HG03196 (cell line): Measurements from ENCODE around the gene NUDT1.
A peak's percentile ranks its signal among the peaks of the same experiment; 100 is the strongest.

Source experiments
- ATAC-seq: cut with Tn5 transposase; IDR thresholded peaks from one replicate; pipeline ENCODE4 v1.9.1; 2021; ENCODE audit not compliant: unreplicated experiment

Gene NUDT1

DNA sequence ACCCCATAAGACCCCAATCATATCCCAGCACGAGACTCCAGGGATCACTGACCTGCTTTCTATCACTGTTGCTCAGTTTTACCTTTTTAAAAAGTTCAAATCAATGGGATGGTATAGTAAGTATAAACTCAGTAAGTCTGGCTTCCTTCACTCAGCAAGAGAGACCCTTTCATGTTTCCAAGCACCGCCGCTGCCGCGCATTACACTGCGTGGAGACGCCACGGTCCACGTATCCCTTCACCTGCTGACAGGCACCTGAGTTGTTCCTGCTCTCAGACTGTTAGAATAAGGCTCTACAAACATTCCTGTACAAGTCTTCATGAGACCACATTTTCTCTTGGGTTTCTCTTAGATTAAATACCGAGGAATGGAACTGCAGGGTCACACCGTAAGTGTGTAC, 37.6 kb upstream of the NUDT1 start:
- ATAC-seq = no peak

DNA sequence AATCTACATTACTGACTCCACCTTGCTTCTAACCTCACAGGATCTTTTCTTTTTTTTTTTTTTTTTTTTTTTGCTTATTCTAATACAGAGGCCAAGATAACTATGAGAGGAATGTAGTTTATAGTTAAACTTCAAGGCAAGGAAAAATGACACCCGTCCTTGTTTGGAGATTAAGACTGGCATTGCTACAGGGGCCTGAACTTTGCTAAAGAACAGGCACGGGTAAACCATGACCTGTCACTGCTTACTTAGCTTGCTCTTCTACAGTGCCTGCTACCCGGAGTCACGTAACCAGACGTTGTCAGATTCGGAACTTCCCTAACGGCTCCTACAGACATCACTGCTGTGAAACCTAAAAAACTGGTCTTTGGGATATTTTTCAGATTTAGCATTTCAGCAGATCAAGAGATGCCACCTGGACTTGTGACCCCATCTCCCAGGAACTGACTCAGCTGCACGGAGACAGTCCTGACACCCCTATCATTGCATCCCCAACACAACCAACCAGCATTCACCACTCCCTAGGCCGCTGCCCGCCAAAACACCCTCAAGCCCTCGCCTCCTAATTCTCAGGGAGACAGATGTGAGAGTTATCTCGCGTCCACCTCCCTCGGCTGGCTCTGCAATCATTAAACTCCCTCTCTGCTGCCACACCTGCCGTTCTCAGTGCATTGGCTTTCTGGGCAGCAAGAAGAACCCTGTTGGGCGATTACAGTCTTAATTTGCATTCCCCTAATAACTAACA, 36.8 kb upstream of the NUDT1 start:
- no peak for ATAC-seq

DNA sequence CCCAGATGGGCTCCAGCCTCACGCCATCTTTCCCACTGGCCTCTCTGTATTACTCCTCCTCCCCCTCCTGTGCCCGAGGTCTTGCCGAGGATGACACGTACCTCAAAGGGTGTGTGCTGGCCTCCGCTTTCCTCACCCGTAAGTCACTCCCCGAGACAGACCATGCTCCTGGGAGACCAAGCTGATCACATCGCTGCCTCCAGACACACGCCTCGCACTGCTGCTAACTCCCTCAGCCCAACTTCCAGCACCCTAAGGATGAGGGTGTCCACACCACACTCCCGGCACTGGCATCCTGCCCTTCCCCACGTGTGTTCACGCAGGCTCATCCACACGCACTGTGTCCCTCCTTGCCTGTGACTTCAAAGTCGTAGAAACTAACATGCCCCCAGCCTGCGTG, 33.3 kb upstream of the NUDT1 start:
- no peak for ATAC-seq

DNA sequence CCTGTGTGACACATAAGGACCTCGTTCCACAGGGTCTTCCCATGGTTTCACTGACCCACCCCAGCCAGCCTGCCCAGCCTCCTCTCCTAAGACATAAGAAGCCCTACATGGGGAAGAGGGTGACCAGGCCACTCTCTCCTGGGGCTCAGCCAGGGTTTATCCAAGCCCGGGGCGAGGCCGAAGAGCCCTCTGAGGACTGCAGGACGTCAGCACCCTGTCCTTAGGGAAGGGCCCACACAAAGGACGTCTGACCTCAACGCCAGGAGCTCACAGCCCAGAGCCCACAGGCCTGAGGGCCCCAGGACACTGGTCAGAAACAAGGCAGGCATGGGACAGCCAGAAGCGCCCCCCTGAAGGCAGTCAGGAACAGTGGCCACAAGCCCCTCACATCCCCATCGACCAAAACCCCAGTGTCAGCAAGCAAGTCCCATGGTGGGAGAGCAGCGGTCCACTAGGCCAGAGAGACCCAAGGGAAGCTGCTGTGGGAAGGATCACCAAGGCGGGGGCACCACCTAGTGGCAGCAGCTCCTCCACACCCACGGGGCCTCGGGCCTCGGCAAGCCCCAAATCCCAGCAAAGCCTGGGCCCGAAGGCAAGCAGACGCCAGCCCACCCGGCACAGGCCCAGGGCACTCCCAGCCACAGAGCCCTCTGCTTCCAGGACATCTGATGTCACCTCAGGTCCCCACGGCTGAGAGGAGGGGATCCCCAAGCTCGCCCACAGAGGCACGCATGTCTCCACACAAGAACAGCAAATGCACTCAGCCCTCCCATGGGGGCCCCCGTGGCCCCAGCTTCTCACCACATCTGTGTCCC, 32.7 kb upstream of the NUDT1 start:
- ATAC-seq = peak; percentile 44

DNA sequence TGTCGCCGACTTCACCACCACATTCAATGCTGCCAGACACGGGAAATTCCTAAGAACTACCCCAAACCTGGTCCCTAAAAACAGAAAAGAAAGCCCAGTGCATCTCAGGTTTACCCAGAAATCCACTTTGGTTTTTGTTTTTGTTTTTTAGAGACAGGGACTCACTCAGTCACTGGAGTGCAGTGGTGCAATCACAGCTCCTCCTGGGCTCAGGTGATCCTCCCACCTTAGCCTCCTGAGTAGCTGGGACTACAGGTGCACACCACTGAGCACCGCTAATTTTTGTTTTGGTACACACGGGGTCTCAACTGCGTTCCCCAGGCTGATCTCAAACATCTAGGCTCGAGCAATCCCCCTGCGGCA, 32.1 kb upstream of the NUDT1 start:
- ATAC-seq = peak; percentile 7

DNA sequence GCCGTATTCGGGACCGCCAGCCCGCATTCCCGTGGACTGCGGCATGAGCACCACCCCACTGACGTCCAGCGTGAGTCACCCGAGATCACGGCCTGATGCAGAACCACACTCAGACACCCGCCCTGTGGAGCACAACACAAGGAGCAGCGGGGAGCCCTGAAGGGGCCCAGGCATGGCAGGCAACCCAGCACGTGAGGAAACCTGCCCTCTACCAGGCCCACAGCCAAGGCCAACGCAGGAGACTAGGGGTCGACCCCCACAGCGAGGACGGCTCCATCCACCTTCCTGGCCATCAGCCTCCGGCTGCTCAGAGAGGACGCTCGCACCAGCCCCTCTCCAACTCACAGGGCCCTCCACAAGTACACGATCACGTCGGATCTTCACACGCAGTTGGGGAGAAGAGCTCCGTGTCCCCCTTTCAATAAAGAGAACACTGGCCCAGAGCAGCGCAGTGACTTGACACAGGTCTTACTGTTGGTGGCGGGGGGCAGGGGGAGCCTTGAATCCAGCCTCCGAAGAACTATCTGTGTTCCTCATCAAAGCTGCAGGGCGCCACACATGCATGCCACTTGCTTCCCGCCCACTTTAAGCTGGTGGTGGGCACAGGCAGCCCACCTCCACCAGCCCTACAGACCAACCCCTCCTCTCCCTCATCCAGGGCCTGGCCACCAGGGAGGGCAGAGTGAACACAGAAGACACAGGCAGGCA, 31.3 kb upstream of the NUDT1 start:
- ATAC-seq = no peak

DNA sequence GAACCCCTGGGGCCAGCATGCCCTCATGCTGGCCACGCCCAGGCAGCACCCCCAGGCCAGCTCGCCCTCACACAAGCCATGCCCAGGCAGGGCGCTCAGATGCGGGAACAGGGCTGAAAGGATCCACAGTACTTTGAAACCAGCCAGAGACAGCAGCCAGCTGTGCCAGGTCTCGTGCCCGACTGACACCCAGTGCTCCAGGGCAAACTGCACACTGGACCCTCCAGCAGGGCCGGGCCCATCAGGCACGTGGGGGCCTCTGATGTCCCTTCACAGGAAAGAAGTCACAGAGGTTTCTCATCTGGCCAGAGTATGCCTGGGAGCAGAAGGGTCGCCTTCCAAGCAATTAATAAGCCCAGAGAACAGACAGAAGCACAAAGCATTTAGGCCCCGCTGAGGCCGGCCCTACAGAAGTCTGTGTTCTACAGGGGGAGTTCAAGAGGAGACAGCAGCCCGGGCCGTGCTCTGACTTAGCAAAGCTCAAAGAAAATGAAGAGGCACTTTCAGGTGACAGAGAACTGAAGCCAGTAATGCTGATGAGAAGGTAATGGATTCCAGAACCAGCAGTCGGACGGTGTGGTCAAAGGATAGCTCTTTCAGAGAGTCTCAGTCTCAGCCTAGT, 30.7 kb upstream of the NUDT1 start:
- ATAC-seq = no peak

DNA sequence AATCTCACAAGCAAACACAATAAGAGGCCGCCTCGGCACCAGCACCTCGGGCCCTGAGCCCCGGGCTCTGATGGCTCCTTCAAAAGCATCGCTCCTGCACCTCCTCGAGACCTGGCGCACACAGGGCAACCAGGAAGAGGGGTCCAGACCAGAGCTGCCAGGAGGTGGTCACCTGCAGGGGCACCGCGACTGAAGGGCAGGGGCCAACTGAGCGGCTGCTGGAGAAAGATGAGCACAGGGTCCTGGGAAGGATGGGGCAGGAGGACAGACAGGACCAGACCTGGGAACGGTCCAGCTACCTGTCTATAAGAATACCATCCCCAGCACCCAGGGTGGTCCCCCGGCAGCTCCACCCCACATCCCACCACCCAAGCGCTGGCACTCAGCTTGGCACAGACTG, 30.1 kb upstream of the NUDT1 start:
- ATAC-seq = no peak

DNA sequence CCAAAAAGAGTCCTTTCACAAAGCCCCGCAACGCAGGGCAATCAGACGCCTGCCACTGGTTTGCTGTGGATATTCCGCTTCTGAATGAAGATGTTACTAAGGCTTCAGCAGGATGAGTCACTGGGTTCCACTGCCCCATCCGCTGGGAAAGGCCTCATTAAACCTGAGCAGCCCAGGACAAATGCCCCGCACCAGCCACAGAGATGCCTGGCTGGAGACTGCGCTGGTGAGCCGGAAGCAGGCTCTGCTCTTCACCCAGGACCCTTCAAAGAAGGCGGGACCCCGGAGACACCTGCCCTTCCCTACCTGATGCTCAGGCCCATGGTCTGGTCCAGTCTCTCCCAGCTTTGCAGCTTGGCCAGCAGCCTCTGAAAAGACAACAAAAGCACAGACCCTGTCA, 29.1 kb upstream of the NUDT1 start:
- no peak for ATAC-seq

DNA sequence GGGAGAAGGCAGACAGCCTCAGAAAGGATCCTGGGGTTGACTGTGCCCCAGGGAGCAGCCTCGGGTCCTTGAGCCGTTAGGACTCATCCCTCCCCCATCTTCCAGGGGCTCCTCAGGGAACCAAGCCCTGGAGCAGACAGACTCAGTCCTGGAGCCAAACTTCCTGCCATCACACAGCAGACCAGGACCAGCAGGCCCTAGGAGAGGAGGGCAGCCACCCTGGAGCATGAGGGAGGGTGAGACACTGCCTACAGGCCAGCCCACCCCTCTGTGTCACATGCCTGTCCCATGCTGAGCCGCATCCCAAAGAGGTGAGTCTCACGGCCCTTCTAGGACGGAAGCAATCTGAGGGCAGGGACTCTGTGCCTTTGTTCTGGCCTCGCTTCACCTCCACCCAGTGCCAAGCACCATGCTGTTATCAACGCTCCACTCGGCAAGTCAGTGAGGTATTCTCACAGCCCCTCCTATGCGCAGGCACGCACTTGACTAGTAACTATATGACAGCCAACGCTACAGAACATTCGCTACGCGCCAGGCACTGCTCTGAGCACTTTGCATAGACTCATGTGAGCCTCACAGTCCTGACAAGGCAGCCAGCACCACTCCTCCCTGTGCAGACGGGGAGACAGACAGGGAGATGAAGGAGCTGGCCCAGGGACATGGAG, 28.3 kb upstream of the NUDT1 start:
- no peak for ATAC-seq

DNA sequence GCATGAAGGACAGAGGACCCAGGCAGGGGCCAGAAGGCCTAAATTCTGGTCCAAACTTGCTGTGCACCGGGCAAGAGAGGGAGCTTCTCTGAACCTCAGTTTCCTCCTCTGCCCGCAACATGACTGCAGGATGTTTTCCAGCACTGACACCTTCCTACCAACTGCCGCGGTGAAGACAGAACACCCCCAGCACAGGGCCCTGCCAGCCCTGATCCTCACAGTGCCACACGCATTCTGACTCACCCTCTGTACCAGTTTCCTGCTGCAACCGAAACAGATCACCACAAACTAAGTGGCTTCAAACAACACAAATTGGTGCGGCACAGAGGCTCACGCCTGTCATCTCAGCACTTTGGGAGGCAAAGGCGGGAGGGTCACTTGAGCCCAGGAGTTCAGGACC, 27.4 kb upstream of the NUDT1 start:
- no peak for ATAC-seq

DNA sequence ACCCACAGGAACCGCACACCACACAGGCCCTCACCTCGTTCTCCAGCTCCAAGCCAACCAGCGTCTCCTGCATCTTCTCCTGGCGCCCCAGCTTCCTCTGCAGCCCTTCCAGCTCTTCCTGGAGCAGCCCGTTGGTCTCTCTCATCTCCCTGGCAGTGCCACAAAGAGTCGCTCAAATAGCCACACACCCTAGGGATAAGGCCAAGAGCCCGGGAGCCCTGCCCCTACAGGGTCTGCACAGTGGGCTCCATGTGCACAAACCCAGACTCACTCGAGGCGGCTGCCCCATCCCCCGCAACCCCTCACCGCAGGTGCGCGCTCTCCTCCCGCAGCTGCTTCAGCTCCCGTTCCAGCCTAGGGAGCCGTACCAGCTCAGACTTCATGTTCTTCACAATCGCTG, 26.2 kb upstream of the NUDT1 start:
- ATAC-seq = no peak

DNA sequence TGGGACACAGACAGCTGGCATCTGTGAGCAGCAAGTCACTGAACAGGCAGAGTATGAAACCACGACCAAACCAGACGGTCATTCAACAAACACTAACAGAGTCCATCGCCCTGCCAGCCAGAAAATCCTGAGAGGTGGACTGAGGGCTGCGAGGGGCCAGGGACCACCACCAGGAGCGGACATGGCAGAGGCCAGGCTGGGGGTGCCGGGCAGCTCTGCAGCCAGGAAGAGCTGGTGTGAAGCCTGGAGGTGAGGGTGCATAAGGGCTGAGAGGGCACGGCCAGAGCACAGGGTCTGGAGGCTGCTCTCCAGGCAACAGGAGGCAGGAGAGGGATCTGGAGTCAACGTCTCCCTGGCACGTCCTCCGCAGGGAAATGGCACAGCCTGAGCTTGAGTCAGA, 24.8 kb upstream of the NUDT1 start:
- ATAC-seq = no peak

DNA sequence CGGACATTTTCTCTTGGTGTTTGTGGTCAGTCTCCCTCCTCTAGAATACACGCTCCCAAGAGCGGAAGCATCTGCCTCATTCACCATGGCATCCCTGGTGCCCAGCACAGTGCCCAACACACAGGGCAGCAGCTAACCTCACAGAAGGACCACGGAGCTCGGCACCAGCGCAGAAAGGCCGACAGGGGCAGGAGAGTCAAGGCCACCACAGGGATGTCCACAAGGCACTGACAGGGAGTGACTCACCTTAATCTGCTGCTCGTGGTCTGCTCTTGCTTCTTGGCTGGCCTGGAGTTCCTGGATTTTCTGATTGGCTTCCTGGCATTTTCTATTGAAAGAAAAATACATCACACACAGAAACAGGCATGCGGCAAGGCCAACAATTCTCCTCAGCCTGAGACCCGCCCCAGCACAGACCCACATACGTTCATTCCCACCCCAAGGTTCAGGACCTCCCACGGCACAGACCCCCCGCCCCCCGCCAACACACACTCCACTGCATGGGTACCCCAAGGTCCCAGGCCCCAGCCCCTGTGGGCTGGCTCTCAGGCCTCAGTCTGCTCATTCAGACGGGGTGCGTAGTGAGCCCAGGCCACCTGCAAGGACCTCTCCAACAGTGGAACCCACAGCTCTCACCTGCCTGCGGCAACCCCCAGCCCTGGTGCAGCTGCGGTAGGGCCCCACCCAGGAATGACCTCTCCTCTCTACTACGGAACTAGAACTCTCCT, 24.1 kb upstream of the NUDT1 start:
- no peak for ATAC-seq

DNA sequence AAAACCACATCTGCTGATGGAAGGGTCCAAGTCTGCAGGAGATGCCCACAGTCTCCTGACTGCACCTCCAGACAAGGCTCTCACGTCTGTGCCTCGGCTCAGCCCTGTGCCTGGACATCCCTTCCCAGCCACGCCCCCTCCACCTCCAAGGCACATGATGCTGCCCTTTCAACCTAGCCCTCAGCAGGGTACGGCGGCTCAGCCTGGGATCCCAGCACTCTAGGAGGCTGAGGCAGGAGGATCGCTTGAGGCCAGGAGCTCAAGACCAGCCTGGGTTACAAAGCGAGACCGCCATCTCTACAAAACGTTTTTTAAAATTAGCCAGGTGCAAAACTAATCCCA, 23.6 kb upstream of the NUDT1 start:
- no peak for ATAC-seq

DNA sequence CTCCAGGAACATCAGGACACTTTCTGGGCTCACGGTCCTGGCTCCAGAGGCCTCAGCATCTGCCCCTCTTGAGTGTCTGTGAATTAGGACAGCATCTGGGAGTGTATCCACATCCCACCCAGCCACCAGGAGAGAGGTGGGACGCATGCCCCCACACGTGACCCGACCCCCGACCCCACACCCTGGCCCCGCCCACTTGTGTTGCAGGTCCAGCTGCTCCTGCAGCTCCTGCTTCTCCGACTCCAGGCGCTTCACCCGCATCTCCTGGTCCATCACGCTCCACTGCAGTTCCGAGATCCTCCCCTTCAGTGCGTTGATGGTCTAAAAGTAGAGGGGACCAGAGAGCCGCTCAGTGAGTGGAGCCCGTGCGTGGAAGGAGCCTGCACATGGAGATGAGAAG, 22.9 kb upstream of the NUDT1 start:
- ATAC-seq = no peak

DNA sequence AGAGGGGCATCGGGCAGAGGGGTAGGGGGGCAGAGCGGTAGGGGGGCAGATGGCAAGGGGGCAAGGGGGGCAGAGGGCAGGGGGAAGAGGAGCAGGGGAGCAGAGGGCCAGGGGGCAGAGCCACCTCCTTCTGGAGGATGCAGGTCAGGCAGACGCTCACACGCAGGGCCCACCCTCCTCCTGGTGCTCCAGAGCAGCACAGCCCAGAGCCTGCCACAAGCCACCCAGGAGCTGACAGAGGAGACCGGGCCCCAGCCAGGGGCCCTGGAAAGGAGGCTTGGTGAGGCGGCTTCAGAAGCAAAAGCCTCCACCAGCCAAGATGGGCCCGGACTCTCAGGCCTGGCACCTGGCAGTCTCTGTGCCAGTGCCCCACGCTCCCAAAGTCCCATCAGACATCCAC, 22.4 kb upstream of the NUDT1 start:
- ATAC-seq = no peak

DNA sequence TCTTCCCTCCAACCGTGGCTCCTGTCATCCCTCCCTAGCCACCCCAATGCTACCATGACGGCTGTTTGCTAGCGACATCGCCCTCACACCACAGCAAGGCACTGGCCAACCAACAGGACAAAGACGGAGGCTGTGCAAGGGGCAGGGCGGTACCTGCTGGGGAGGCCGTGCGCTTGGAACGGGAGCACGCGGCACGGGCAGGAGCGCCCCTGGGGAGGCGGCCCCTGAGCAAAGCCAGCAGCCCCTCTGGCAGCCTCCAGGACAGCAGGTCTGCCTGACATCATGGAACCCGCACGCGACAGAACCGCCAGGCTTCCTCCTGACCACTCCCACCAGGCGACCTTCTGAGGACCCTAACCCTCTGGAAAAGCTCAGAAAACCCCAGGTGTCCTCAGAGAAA, 22.0 kb upstream of the NUDT1 start:
- no peak for ATAC-seq

DNA sequence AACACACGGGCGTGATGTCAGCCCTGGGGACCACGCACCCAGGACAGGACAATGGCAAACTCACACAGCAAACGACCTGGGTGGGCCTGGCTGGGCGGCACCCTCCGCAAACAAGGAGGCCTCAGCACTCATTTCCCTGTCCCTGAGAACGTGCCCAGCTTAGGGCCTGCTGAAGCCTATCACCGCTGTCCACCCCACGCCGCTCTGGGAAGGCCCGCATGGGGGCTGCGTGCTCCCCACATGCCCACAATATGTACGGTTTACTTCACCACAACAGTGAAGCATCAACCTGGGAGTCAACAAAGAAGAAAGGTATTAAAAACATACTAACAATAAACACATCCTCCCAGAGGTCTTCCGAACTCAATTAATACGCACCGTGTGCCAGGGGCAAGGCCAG, 21.5 kb upstream of the NUDT1 start:
- no peak for ATAC-seq

DNA sequence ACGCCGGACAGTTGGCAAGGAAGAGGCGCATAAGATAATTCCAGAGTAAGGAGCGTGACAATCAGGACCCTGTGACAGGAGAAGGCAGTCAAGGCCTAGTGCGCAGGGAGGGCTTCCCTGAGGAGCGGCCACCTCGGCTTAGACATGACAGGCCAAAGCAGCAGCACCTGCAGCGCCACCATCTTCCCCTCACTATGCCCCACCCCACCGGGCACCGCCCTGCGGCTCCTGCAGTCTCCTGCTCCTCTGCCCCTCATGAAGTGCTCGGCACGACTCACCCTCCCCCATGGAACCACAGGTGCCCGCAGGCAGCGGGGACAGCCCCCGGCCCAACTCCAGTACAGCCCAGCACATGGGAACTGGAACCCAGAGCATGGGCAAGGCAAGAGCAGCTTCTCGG, 21.1 kb upstream of the NUDT1 start:
- ATAC-seq = no peak

DNA sequence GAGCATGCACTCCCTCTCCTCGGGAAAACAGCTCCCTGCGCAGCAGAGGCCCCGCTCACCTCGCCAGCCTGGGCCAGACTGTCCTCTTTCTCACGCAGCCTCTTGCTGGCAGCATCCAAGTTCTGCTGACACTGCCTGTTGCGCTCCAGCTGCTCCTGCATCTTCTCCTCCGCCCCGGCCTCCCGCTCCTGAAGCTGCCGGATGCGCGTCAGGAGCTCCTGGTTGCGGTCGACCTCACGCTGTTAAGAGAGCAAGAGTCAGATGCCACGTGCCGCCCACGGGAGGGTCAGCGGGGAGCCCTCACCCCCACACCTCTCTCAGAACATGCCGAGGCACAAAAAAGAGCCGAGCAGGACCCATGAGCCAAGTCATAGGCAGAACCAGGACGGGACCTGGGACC, 19.5 kb upstream of the NUDT1 start:
- ATAC-seq = no peak
